Lower leg skin (tissue), 4 donors: Measurements from ENCODE around the gene SLC2A4. TPM values are rescaled to one million over a fixed set of nuclear protein-coding genes. Genes with fewer than 3 reads are reported as not detected.
A peak's percentile ranks its signal among the peaks of the same experiment; 100 is the strongest.

Source experiments
- DNase-seq, 2 donors: peaks; one replicate each; pipeline ENCODE4 v3.0.0-alpha.2; 2019; ENCODE audit warnings: low spot score in 2 of 2
- H3K4me3 ChIP-seq: fragments of 200-600 bp; sonication (generic); 2 replicates; pipeline ENCODE4 v1.5.1; 2017; ENCODE audit warnings: mild to moderate bottlenecking, low read depth; ENCODE audit not compliant: poor library complexity, severe bottlenecking
- CTCF ChIP-seq, 3 donors: fragments of 450-650 bp; IDR thresholded peaks; one replicate each; pipeline ENCODE4 v1.5.1; 2016; ENCODE audit warnings: antibody characterized with exemption in 3 of 3, mild to moderate bottlenecking in 3 of 3, moderate library complexity in 2 of 3
- POLR2A ChIP-seq, 2 donors: fragments of 450-650 bp; IDR thresholded peaks; one replicate each; pipeline ENCODE4 v1.6.1; 2016 to 2017; ENCODE audit warnings: antibody characterized with exemption in 2 of 2, mild to moderate bottlenecking in 1 of 2, moderate library complexity in 1 of 2
- WGBS, 2 donors: methylation state at CpG; one replicate each; pipeline ENCODE4 v1.1.5; 2018; 5-methylcytosine and 5-hydroxymethylcytosine counted together
- intact Hi-C: fragments of 100-400 bp; cut with DNase I; formaldehyde crosslinking; loops from one replicate; pipeline ENCODE4 v1.15.0; 2023; ENCODE audit warnings: low total_unique reads
- total RNA-seq, 4 donors: library from RNA; depleted of rRNA; stranded (reverse); fragments of >200 nt; gene quantifications; one replicate each; pipeline ENCODE4 v1.1.0, GENCODE V29; 2016

The SLC2A4 gene
- total RNA-seq, 4 donors from 2014 or later, result 4.3 to 13.6 (median 8.4) TPM

GRCh38 chr17:7314719-7315569, 33.4 kb downstream of the SLC2A4 start, which contains the start of gene GPS2:
GPS2 (minus strand) TSS chr17:7315360; CDS start chr17:7315052, 308 bp downstream.
- peak within 1 kb of the TSS; percentile 67 for H3K4me3 ChIP-seq
- peak; percentile 87 to 99 for DNase-seq
- TF ChIP-seq CTCF (IDR thresholded peaks at IDR 0.05) (no peak), POLR2A (IDR thresholded peaks at IDR 0.05) (no peak)
- intact Hi-C loops, result no loop called here
- WGBS, 2 donors, result 0% methylated on average over 13 to 27 of the region's 95 CpGs

DNA sequence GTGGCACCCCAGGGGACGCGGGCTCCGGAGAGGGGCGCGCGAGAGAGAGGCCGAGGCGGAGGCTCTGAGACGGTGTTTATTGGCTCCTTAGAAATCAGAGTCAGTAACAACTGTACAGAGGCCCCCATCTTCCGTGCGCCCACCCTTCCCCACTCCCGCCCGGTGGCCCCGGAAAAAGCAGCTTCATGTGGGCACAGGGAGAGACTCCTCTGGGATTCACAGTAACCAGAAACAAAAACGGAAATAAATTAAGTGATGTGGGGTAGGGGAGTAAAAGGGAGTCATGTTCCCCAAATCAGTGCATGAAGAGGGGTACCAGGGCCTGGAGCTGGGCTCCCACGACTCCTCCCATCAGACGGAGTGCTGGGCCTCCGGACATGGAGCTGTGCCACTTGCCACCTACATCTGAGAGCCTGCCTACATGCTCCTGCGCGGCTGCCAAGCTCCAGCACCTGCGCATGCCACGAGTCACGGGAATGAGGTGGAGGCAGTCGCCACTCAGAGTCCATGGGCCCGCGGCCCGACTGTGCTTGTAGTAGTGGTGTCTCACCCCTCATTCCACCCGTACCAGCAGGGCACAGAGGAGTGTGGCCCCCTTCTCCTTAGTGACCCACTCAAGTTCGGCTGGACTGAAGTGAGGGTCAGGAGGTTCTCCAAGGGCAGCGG, 34.2 kb downstream of the SLC2A4 start:
- TF ChIP-seq POLR2A (IDR thresholded peaks at IDR 0.05) (no peak), CTCF (IDR thresholded peaks at IDR 0.05) (no peak)
- WGBS, 2 donors, result 26 to 31% methylated on average over 27 to 30 of the region's 30 CpGs
- intact Hi-C loops, result no loop called here
- peak overlapping the region; percentile 67 for H3K4me3 ChIP-seq
- peak in 1 of 2 donors; percentile 61 for DNase-seq

DNA sequence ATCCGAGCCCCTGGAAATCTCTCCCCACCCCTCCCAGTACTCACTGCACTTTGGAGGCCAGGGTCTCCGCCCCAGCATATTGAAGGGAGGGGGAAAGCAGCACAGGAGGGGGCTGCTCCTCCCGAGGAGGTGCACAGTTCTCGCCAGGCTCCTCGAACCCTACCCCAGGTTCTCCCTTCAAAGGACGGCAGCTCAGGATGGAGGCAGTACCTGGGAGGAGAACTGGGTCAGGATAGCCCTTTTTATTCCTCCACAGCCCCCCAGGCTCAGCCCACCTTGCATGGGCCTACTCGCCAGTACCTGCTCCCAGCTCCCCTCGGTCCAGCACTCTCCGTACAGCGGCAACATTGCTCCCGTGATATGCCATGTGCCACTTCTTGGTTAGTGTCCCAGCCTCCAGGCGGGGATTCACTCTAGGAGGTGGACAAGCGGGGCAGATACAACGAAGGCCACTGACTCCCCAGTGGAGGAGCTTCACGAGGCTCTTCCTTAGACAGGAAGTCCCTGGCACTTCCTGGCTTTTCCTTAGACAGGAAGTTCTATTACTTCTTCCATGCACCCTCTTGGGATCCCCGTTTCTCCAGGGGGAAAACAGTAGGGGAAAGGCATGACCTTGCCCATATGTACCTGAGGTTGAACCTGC, 35.8 kb downstream of the SLC2A4 start:
- WGBS, 2 donors, result 85% methylated on average over 16 of the region's 16 CpGs
- intact Hi-C loops, result no loop called here
- no peak for DNase-seq
- TF ChIP-seq POLR2A (IDR thresholded peaks at IDR 0.05) (no peak), CTCF (IDR thresholded peaks at IDR 0.05) (no peak)
- no peak overlapping the region for H3K4me3 ChIP-seq

DNA sequence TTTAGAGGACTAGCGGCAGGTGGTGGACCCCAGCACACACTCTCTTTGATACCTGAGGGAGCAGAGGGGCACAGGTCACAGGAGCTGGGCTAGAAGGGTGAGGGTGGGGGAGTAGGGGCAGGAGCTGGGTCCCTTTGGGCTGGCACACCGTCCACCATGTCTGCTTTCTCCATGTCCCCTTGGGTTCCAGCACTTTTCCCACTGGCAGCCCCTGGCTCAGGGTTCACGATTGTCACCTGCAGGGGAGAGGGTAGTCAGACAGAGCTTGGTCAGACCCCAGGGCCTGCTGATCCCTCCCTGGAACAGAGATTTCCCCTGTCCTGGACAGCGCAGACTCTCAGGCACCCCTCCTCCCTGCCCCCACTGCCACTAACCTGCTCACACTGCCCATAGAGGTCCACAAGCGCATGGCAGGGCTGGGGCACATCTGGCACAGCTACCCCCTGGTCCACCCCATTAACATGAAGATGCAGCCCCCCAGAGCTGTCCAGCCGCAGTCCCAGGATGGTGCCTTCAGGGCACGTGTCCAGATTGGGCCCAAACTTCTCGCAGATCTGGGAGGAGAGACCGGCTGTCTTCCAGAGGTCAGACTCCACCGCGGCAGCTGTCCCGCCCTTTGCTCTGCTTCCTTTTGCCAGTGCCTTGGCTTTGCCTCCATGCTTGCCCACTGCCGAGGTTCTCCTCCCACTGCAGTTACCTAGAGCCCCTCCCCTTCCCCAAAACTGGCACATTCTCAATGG, 36.8 kb downstream of the SLC2A4 start:
- WGBS, 2 donors, result 89 to 95% methylated on average over 13 of the region's 13 CpGs
- no peak for DNase-seq
- TF ChIP-seq CTCF (IDR thresholded peaks at IDR 0.05), result no peak
- TF ChIP-seq POLR2A (IDR thresholded peaks at IDR 0.05), result no peak
- intact Hi-C loops, result no loop called here
- no peak overlapping the region for H3K4me3 ChIP-seq

DNA sequence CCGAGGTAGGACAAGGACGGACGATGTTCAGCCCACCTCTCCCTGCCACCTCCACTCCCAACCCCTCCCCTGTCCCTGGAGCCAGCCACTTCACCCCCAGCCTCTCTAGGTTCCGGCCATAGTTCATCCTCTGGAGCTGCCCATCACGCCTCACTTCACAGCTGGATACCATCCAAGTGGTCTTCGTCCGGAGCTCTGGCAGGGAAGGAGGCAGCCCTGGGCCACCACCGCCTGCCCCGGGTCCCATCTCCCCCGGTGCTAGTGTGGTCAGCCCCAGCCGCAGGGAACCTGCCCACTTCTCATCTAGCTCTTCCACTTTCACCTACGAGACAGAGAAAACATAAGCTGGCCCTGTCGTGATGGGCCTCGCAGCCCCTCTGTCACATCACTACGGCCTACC, 39.9 kb downstream of the SLC2A4 start:
- no peak for TF ChIP-seq CTCF (IDR thresholded peaks at IDR 0.05)
- H3K4me3 ChIP-seq, result no peak overlapping the region
- intact Hi-C loops, result no loop called here
- no peak for DNase-seq
- 91 to 94% methylated on average over 15 of the region's 15 CpGs for WGBS, 2 donors
